HG02981 (cell line): Measurements from ENCODE around the gene LAMA1.

Experiments
- ATAC-seq: cut with Tn5 transposase; IDR thresholded peaks from one replicate; pipeline ENCODE4 v1.9.1; 2021; ENCODE audit warnings: mild to moderate bottlenecking, moderate library complexity; ENCODE audit not compliant: unreplicated experiment

LAMA1 gene

GRCh38 chr18:7049951-7050350 is 67.6 kb downstream of the LAMA1 start:
- no peak for ATAC-seq

- no peak for ATAC-seq
Measured at GRCh38 chr18:7048081-7048480, 69.5 kb downstream of the LAMA1 start.

GRCh38 chr18:7047336-7047735 is 70.3 kb downstream of the LAMA1 start:
- no peak for ATAC-seq

- ATAC-seq, result no peak
Measured at GRCh38 chr18:7038330-7038851, 79.2 kb downstream of the LAMA1 start.

- ATAC-seq, result no peak
Measured at GRCh38 chr18:7037470-7037869, 80.1 kb downstream of the LAMA1 start.

GRCh38 chr18:7035807-7036206 is 81.8 kb downstream of the LAMA1 start:
- ATAC-seq, result no peak

GRCh38 chr18:7034924-7035323 is 82.7 kb downstream of the LAMA1 start:
- ATAC-seq, result no peak

- ATAC-seq, result no peak
Measured at GRCh38 chr18:7032537-7032936, 85.1 kb downstream of the LAMA1 start.

- ATAC-seq, result no peak
Measured at GRCh38 chr18:7028625-7029024, 89.0 kb downstream of the LAMA1 start.

GRCh38 chr18:7025194-7025593 is 92.4 kb downstream of the LAMA1 start:
- no peak for ATAC-seq

- no peak for ATAC-seq
Measured at GRCh38 chr18:7023581-7023980, 94.0 kb downstream of the LAMA1 start.

- ATAC-seq, result no peak
Measured at GRCh38 chr18:7023063-7023580, 94.5 kb downstream of the LAMA1 start.

GRCh38 chr18:7021994-7022840 is 95.4 kb downstream of the LAMA1 start:
- ATAC-seq, result no peak

- ATAC-seq, result no peak
Measured at GRCh38 chr18:7020995-7021777, 96.4 kb downstream of the LAMA1 start.

- ATAC-seq, result no peak
Measured at GRCh38 chr18:7017013-7017412, 100.6 kb downstream of the LAMA1 start.

- ATAC-seq, result no peak
Measured at GRCh38 chr18:7011142-7011541, 106.5 kb downstream of the LAMA1 start.

- ATAC-seq, result no peak
Measured at GRCh38 chr18:7004009-7004408, 113.6 kb downstream of the LAMA1 start.

GRCh38 chr18:7002107-7002506 is 115.5 kb downstream of the LAMA1 start:
- no peak for ATAC-seq

GRCh38 chr18:7000484-7001096 is 117.0 kb downstream of the LAMA1 start:
- no peak for ATAC-seq

GRCh38 chr18:6997808-6998207 is 119.8 kb downstream of the LAMA1 start:
- ATAC-seq, result no peak

GRCh38 chr18:6994771-6995430 is 122.7 kb downstream of the LAMA1 start:
- no peak for ATAC-seq
